ENCODE measurements around the gene KRT2. TPM values are rescaled to one million over a fixed set of nuclear protein-coding genes. Genes with fewer than 3 reads are reported as not detected.
A peak's percentile ranks its signal among the peaks of the same experiment; 100 is the strongest.

Gene KRT2
- polyA plus RNA-seq, 1 experiment = not detected

GRCh38 chr12:52667931-52668330 lies 15.9 kb upstream of the KRT2 start:
- DNase-seq (ENCODE audit: low read depth, low spot score) = no peak
- no peaks in the 10 kb centered on the region for H3K9me3 ChIP-seq (ENCODE audit: control insufficient read depth, insufficient read depth, low read length)
- POLR2A ChIA-PET = no interaction called here
- CTCF ChIA-PET = interaction anchor here (0.6 kb wide), 1 partner anchor 198 kb away, joined by 3 read pairs; no protein-coding TSS in a partner anchor
- no peak overlapping the region for H3K4me3 ChIP-seq (ENCODE audit: low read depth, low read length)
- peak overlapping the region; percentile 11 for H3K27ac ChIP-seq (ENCODE audit: low read depth, low read length)
- peaks cover 4% of the 10 kb centered on the region for H3K27me3 ChIP-seq (ENCODE audit: control insufficient read depth, insufficient read depth, low read length)
- no peak for TF ChIP-seq CTCF (IDR thresholded peaks at IDR 0.05; ENCODE audit: low read depth, low read length)

- TF ChIP-seq CTCF (IDR thresholded peaks at IDR 0.05; ENCODE audit: low read depth, low read length) = peak; percentile 32
- Histone ChIP-seq H3K9me3 (ENCODE audit: control insufficient read depth, insufficient read depth, low read length) (no peaks in the 10 kb centered on the region), H3K4me3 (ENCODE audit: low read depth, low read length) (no peak overlapping the region), H3K27me3 (ENCODE audit: control insufficient read depth, insufficient read depth, low read length) (peaks cover 5% of the 10 kb centered on the region), H3K27ac (ENCODE audit: low read depth, low read length) (no peak overlapping the region)
- ChIA-PET POLR2A (no interaction called here), CTCF (interaction anchor here (0.6 to 0.7 kb wide), 3 partner anchors 198 to 295 kb away, joined by 3 read pairs; no protein-coding TSS in a partner anchor)
- DNase-seq (ENCODE audit: low read depth, low spot score) = no peak
Observed at GRCh38 chr12:52667509-52667908, 15.5 kb upstream of the KRT2 start.

- Histone ChIP-seq H3K9me3 (ENCODE audit: control insufficient read depth, insufficient read depth, low read length) (no peaks in the 10 kb centered on the region), H3K4me3 (ENCODE audit: low read depth, low read length) (no peak overlapping the region), H3K27ac (ENCODE audit: low read depth, low read length) (no peak overlapping the region), H3K27me3 (ENCODE audit: control insufficient read depth, insufficient read depth, low read length) (peaks cover 7% of the 10 kb centered on the region)
- DNase-seq (ENCODE audit: low read depth, low spot score) = no peak
- POLR2A ChIA-PET = no interaction called here
- CTCF ChIA-PET = interaction anchor here (0.6 to 1.4 kb wide), 3 partner anchors 20 to 219 kb away, joined by 3 to 4 read pairs (median 3); no protein-coding TSS in a partner anchor
- no peak for TF ChIP-seq CTCF (IDR thresholded peaks at IDR 0.05; ENCODE audit: low read depth, low read length)
Observed at GRCh38 chr12:52666471-52666870, 14.5 kb upstream of the KRT2 start.

GRCh38 chr12:52663420-52663819 lies 11.4 kb upstream of the KRT2 start:
- Histone ChIP-seq H3K27me3 (ENCODE audit: control insufficient read depth, insufficient read depth, low read length) (peaks cover 10% of the 10 kb centered on the region), H3K27ac (ENCODE audit: low read depth, low read length) (no peak overlapping the region), H3K9me3 (ENCODE audit: control insufficient read depth, insufficient read depth, low read length) (no peaks in the 10 kb centered on the region), H3K4me3 (ENCODE audit: low read depth, low read length) (no peak overlapping the region)
- no peak for TF ChIP-seq CTCF (IDR thresholded peaks at IDR 0.05; ENCODE audit: low read depth, low read length)
- POLR2A ChIA-PET = no interaction called here
- no peak for DNase-seq (ENCODE audit: low read depth, low spot score)
- CTCF ChIA-PET = no interaction called here

GRCh38 chr12:52662918-52663229 lies 10.9 kb upstream of the KRT2 start:
- TF ChIP-seq CTCF (IDR thresholded peaks at IDR 0.05; ENCODE audit: low read depth, low read length) = no peak
- CTCF ChIA-PET = no interaction called here
- POLR2A ChIA-PET = no interaction called here
- H3K27ac ChIP-seq (ENCODE audit: low read depth, low read length) = no peak overlapping the region
- H3K4me3 ChIP-seq (ENCODE audit: low read depth, low read length) = no peak overlapping the region
- peaks cover 12% of the 10 kb centered on the region for H3K27me3 ChIP-seq (ENCODE audit: control insufficient read depth, insufficient read depth, low read length)
- no peak for DNase-seq (ENCODE audit: low read depth, low spot score)
- no peaks in the 10 kb centered on the region for H3K9me3 ChIP-seq (ENCODE audit: control insufficient read depth, insufficient read depth, low read length)
